Esophagus squamous epithelium (tissue), 5 donors: Measurements from ENCODE around the gene CYP26A1. TPM values are rescaled to one million over a fixed set of nuclear protein-coding genes. Genes with fewer than 3 reads are reported as not detected.

Experiments
- DNase-seq: peaks from one replicate; lab custom pipeline; 2025; lab: John Stamatoyannopoulos, UW
- H3K27ac ChIP-seq, 4 donors: fragments of 200-600 bp; sonication (generic); one replicate each; pipeline ENCODE4 v1.5.1; 2016 to 2019; ENCODE audit warnings: mild to moderate bottlenecking in 1 of 4
- H3K27me3 ChIP-seq, 4 donors: fragments of 200-600 bp; sonication (generic); 1 replicate in 3 of 4; 2 replicates in 1 of 4; pipeline versions ENCODE4 v1.5.1 to v1.6.0; 2017 to 2021; ENCODE audit warnings: antibody characterized with exemption in 1 of 4
- H3K36me3 ChIP-seq, 3 donors: fragments of 200-600 bp; sonication (generic); one replicate each; pipeline ENCODE4 v1.5.1; 2016 to 2019
- H3K4me1 ChIP-seq, 3 donors: fragments of 200-600 bp; sonication (generic); one replicate each; pipeline ENCODE4 v1.5.1; 2017 to 2019
- H3K4me3 ChIP-seq, 4 donors: fragments of 200-600 bp; sonication (generic); 1 replicate in 3 of 4; 2 replicates in 1 of 4; pipeline ENCODE4 v1.5.1; 2016 to 2019; ENCODE audit warnings: mild to moderate bottlenecking in 2 of 4, moderate library complexity in 1 of 4
- H3K9me3 ChIP-seq, 3 donors: fragments of 200-600 bp; sonication (generic); one replicate each; pipeline ENCODE4 v1.5.1; 2016 to 2019
- CTCF ChIP-seq, 6 experiments: fragments of 450-650 bp in 4 of 6; fragments of 200-600 bp in 2 of 6; sonication (generic) in 2 of 6; IDR thresholded peaks; one replicate each; pipeline ENCODE4 v1.5.1; 2016 to 2019; ENCODE audit warnings: antibody characterized with exemption in 6 of 6, mild to moderate bottlenecking in 4 of 6, moderate library complexity in 4 of 6
- POLR2A ChIP-seq, 4 donors: fragments of 450-650 bp; IDR thresholded peaks; one replicate each; pipeline ENCODE4 v1.6.1; 2017; ENCODE audit warnings: antibody characterized with exemption in 4 of 4, mild to moderate bottlenecking in 4 of 4, moderate library complexity in 3 of 4
- WGBS, 2 donors: methylation state at CpG; one replicate each; pipeline ENCODE4 v1.1.5; 2018; 5-methylcytosine and 5-hydroxymethylcytosine counted together
- intact Hi-C: fragments of 100-400 bp; cut with DNase I; formaldehyde crosslinking; loops from one replicate; pipeline ENCODE4 v1.15.0; 2022
- total RNA-seq, 4 donors: library from RNA; depleted of rRNA; stranded (reverse); fragments of >200 nt; gene quantifications; one replicate each; pipeline ENCODE4 v1.1.0, GENCODE V29; 2016
- donor health status: DM: yes; HTN: yes; CAD: no.

The CYP26A1 gene
- total RNA-seq, 4 donors from 2014 or later, result not detected

GRCh38 chr10:93088466-93088865, 14.8 kb downstream of the CYP26A1 start:
- Histone ChIP-seq H3K9me3 (no peaks in the 10 kb centered on the region), H3K27me3 (peaks cover 0 to 11% (median 0%) of the 10 kb centered on the region in 4 donors), H3K36me3 (no peaks in the 10 kb centered on the region), H3K27ac (no peak overlapping the region), H3K4me1 (no peaks in the 10 kb centered on the region), H3K4me3 (no peak overlapping the region)
- no peak for TF ChIP-seq CTCF (IDR thresholded peaks at IDR 0.05)
- TF ChIP-seq POLR2A (IDR thresholded peaks at IDR 0.05), result no peak
- WGBS, 2 donors, result 61 to 79% methylated on average over 4 of the region's 4 CpGs
- intact Hi-C loops, result loop anchor here (10.0 kb wide), 1 partner anchor 206 kb away; no protein-coding TSS in a partner anchor
- DNase-seq, result no peak

GRCh38 chr10:93090619-93091018, 16.9 kb downstream of the CYP26A1 start:
- 63 to 74% methylated on average over 2 of the region's 2 CpGs for WGBS, 2 donors
- H3K27me3 ChIP-seq, result peaks cover 0 to 11% (median 0%) of the 10 kb centered on the region in 4 donors
- no peak overlapping the region for H3K27ac ChIP-seq
- no peaks in the 10 kb centered on the region for H3K9me3 ChIP-seq
- no peaks in the 10 kb centered on the region for H3K4me1 ChIP-seq
- intact Hi-C loops, result no loop called here
- H3K4me3 ChIP-seq, result no peak overlapping the region
- no peaks in the 10 kb centered on the region for H3K36me3 ChIP-seq
- no peak for DNase-seq
- TF ChIP-seq POLR2A (IDR thresholded peaks at IDR 0.05), result no peak
- TF ChIP-seq CTCF (IDR thresholded peaks at IDR 0.05), result no peak

- Histone ChIP-seq H3K27me3 (peaks cover 0 to 4% (median 0%) of the 10 kb centered on the region in 4 donors), H3K36me3 (no peaks in the 10 kb centered on the region), H3K27ac (no peak overlapping the region), H3K4me1 (no peaks in the 10 kb centered on the region), H3K9me3 (no peaks in the 10 kb centered on the region), H3K4me3 (no peak overlapping the region)
- 87 to 90% methylated on average over 3 of the region's 3 CpGs for WGBS, 2 donors
- no peak for DNase-seq
- no peak for TF ChIP-seq CTCF (IDR thresholded peaks at IDR 0.05)
- no peak for TF ChIP-seq POLR2A (IDR thresholded peaks at IDR 0.05)
- intact Hi-C loops, result no loop called here
Measured at GRCh38 chr10:93091960-93092359, 18.3 kb downstream of the CYP26A1 start.

GRCh38 chr10:93095225-93095624, 21.5 kb downstream of the CYP26A1 start:
- H3K4me1 ChIP-seq, result no peaks in the 10 kb centered on the region
- H3K9me3 ChIP-seq, result no peaks in the 10 kb centered on the region
- H3K4me3 ChIP-seq, result no peak overlapping the region
- no peak overlapping the region for H3K27ac ChIP-seq
- WGBS, 2 donors, result 60 to 75% methylated on average over 1 of the region's 1 CpG
- no peaks in the 10 kb centered on the region for H3K36me3 ChIP-seq
- TF ChIP-seq CTCF (IDR thresholded peaks at IDR 0.05) (no peak), POLR2A (IDR thresholded peaks at IDR 0.05) (no peak)
- H3K27me3 ChIP-seq, result no peaks in the 10 kb centered on the region
- intact Hi-C loops, result no loop called here
- no peak for DNase-seq

GRCh38 chr10:93096901-93097300, 23.2 kb downstream of the CYP26A1 start:
- Histone ChIP-seq H3K9me3 (no peaks in the 10 kb centered on the region), H3K27ac (no peak overlapping the region), H3K36me3 (no peaks in the 10 kb centered on the region), H3K27me3 (no peaks in the 10 kb centered on the region), H3K4me3 (no peak overlapping the region), H3K4me1 (no peaks in the 10 kb centered on the region)
- intact Hi-C loops, result no loop called here
- WGBS, 2 donors, result 69 to 80% methylated on average over 2 to 4 of the region's 5 CpGs
- DNase-seq, result no peak
- TF ChIP-seq POLR2A (IDR thresholded peaks at IDR 0.05) (no peak), CTCF (IDR thresholded peaks at IDR 0.05) (no peak)
